Hematopoietic multipotent progenitor cell treated with erythropoietin and hydrocortisone succinate and interleukin-3 and kit ligand, for 4 days (in vitro differentiated cells): ENCODE results near the gene MYH6.

Source experiments
- DNase-seq: peaks from one replicate; pipeline ENCODE4 v3.0.0-alpha.2; 2015

MYH6 gene

DNA sequence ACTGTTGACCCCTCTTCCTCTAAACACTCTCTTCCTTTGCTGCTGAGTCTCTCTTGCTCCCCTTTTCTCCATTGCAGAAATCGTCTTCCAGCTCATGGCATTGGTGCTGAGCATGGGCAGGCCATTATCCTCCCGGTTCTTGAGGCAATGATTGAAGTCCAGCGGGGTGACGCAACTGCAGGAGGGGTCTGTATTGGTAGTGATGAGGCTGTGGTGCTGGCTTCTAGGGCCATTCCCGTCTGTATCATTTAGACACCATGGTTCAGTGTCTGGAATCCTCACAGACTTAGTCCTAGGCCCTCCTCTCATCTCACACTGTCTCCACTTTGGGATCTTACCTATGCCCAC lies 54.7 kb downstream of the MYH6 start:
- DNase-seq, result no peak

DNA sequence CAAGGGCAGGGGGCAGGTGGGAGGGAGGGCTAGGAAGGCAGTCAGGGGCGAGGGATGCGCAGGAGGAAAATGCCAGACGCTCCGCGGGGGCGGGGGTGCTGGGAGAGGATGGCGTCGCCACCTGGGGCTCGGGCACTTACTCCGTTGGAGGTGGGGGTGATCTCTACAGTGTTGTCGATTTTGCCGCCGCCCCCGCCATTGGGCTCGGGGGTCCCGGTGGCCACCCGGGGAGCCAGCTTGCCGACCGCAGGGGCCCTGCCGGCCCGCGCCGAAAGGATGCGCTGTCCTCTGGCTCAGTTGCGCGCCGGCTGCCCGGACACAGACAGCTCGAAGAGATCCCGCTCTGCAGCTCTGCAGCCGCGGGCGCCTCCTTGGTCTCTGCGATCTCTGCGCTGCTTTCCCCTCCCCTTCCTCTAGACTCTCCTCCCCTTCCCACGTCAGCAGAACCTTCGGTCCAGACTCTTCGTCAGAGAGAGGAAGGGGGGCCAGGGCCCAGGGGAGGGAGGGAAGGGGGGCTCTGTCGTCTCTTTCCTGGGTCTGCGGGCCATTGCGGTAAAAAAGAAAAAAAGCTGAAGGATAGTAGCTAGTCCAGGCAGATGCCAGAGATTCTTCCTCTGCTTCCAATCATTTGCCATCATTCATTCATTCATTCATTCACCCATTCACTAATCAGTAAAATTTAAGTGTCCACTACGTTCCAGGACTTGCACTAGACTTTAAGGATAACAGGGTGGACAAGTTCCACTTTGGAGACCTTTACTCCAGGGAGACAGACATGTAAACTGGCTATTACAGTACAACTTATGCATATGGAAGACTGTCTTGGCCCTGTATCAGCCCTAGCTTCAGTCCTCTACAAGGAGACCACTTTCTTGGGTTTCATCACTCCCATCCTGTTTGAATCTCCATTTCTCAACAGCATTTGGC lies 55.3 kb downstream of the MYH6 start, which contains the start of gene SLC22A17:
SLC22A17 (minus strand) TSS at position 382 of the 927 bp plus-strand sequence.
- peak; percentile 84 for DNase-seq

- DNase-seq, result no peak
Measured at GRCh38 chr14:23351681-23352505, 56.2 kb downstream of the MYH6 start.

GRCh38 chr14:23349156-23349845 lies 58.8 kb downstream of the MYH6 start:
- no peak for DNase-seq

- no peak for DNase-seq
Measured at GRCh38 chr14:23348297-23348655, 59.8 kb downstream of the MYH6 start.

- no peak for DNase-seq
Measured at GRCh38 chr14:23347406-23348296, 60.4 kb downstream of the MYH6 start.

DNA sequence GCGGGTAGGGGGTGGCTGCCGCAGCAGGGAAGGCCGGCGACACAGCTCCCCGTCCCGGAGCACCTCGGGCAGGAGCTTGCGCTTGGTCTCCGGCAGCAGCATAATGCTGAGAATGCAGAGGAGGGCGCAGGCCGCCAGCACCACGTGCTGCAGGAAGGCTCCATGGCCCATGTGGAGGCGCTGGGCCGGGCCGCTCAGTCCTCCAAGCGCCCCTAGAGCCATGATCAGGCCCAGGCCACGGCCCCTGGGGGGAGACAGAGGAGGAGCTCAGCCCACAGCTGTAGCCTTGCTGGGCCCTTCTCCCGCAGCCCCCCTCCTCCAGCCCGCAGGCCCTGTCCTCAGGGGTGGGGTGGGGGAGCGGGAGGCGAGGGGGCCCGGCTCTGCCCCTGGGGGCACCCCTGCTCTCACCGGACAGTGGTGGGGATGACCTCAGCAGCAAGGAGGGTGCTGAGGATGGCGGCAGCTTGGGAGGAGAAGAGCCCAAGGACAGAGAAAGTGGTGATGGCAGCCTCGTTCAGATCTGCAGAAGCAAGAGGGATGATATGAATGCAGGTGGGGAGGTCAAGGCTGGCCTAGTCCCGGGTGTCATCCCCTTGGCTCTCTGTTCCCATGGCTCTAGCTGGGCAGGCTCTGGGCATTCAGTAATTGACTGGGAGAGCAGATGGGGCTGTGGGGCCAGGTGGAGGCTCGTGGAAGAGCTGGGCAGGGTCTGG lies 61.2 kb downstream of the MYH6 start:
- DNase-seq, result no peak

GRCh38 chr14:23345987-23346692 lies 61.9 kb downstream of the MYH6 start:
- no peak for DNase-seq

DNA sequence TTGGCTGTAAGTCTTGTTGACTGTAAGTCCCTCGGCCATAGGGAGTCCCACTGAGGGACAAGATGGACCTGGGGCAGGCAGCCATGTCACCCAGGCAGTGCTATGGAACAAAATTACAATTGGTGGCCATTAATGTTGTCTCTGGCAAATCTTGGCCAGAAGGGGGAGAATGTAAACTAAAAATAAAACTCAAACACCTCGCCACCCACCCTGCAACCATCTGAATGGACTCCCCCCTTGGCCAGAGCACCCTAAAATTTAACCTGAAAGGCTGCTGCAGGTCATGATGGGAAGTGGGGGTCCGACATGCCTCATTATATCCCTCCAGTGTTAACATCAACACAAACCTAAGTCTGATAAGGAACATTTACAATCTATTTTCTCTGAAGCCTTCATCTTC lies 63.6 kb downstream of the MYH6 start:
- DNase-seq, result no peak

DNA sequence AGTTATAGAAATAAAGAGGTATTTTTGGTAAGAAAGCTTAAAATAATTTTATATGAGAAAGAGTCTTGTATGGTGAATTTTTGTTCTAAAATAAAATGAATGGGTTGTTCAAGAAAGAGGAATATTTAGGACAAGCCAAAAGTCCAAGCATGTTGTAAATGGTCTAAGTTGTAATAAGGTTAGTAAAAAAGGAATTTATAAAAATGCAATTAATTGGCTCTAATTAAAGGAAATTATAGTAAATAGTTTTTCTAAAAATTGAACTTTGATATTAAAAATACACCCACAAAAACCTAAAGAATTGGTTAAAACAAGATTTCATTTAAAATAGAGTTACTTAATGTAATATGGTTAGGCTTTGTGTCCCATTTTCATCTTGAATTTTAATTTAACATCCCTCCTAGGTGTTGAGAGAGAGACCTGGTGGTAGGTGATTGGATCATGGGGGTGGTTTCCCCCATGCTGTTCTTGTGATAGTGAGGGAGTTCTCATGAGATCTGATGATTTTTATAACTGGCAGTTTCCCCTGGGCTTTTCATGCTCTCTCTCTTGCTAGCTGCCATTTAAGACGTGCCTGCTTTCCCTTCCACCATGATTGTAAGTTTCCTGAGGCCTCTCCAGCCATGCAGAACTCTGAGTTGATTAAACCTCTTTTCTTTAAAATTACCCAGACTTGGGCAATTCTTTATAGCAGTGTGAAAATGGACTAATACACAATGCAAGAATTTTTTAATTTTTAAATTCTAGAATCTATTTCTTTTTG lies 68.4 kb downstream of the MYH6 start:
- DNase-seq, result no peak

DNA sequence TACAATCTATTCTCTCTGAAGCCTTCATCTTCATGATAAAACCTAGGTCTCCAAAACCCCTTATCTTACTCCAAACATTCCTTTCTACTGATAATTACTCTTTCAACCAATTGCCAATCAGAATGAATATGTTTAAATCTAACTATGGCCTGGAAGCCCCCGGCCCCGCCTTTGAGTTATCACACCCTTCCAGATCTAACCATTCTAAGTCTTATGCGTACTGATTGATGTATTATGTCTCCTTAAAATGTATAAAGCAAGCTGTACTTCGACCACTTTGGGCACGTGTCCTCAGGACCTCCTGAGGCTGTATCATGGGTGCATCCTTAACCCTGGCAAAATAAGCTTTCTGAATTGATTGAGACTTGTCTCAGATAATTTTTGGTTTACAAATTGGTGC lies 72.5 kb downstream of the MYH6 start:
- peak; percentile 62 for DNase-seq
